Measurements from ENCODE around the gene MYZAP.
"Not testable (repeated sequence)": the region's sequence is repeated elsewhere in the genome, so short reads cannot be mapped to it uniquely, and the experiment has no call there.

MYZAP gene

GRCh38 chr15:57594479-57594878 lies 2.8 kb downstream of the MYZAP start:
- DNase-seq (ENCODE audit: low read depth, low spot score), result no peak

- no peak for DNase-seq (ENCODE audit: low read depth, low spot score)
These were observed 3.5 kb downstream of the MYZAP start for GRCh38 chr15:57595011-57595866.

DNA sequence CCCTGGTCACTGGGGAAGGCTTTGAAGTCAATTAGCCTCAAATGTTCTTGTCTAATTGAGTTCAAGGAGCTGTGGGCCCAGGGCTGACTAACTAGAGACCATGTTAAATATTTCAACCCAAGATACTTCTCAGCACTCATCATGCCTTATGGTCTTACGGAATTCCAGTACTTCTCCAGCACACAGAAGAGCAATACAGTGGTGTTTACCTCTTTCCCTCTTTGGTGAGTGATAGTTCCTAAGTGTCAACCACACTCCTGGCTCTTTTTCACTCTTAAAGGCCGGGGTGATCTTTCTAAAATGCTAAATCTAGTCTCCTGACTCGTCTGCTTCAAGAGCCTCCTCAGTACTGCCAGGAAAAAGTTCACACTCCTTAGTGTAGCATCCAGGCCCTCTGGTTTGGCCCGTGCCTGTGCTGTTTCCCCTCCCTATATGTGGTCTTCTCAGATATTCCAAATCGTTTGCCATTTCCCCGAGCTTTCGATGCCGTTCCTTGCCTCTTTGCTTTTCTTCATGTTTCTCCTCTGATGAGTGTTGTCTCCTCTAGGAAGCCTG lies 4.7 kb downstream of the MYZAP start:
- no peak for DNase-seq (ENCODE audit: low read depth, low spot score)

DNA sequence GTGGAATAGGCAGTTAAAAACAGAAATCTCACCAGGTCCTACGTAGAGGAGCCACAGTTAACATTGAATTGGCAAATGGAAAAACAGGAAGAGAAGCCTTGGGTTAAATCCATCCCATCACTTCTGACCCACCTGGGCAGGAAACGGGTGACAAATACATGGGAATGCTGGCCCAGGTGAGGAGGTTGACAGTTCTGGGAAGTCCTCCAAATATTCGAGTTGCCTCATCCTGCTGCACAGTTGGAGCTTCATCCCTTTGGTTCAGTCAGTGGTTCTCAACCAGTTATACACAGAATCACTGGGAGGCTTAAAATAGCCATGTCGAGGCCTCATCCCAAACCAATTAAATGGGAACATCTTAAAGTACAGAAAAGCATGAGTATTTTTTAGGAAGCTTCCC lies 5.3 kb downstream of the MYZAP start:
- no peak for DNase-seq (ENCODE audit: low read depth, low spot score)

DNA sequence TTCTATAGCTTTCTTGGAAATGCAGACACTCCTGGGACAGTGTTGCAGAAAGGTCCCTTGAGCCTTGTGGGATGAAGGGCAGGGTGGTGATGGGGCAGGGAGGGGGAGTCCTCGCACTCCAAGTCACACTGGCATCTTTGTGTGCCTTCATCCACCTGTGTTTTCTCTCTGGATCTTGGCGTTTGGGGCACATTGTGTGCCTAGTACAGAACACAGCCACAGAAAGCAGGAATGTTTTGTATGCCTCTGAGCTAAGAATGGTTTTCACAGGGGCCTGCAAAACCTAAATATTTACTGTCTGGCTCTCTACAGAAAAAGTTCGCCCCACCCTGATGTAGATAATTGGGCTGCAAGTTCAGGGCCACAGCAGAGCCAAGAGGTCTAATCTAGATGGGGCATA lies 5.7 kb downstream of the MYZAP start:
- no peak for DNase-seq (ENCODE audit: low read depth, low spot score)

GRCh38 chr15:57598346-57598745 lies 6.6 kb downstream of the MYZAP start:
- DNase-seq (ENCODE audit: low read depth, low spot score), result no peak

GRCh38 chr15:57599296-57599810 lies 7.6 kb downstream of the MYZAP start:
- no peak for DNase-seq (ENCODE audit: low read depth, low spot score)

- no peak for DNase-seq (ENCODE audit: low read depth, low spot score)
These were observed 8.5 kb downstream of the MYZAP start for GRCh38 chr15:57600197-57600596.

- DNase-seq (ENCODE audit: low read depth, low spot score), result no peak
These were observed 12.8 kb downstream of the MYZAP start for GRCh38 chr15:57604507-57604906.

GRCh38 chr15:57605491-57605890 lies 13.8 kb downstream of the MYZAP start:
- no peak for DNase-seq (ENCODE audit: low read depth, low spot score)

DNA sequence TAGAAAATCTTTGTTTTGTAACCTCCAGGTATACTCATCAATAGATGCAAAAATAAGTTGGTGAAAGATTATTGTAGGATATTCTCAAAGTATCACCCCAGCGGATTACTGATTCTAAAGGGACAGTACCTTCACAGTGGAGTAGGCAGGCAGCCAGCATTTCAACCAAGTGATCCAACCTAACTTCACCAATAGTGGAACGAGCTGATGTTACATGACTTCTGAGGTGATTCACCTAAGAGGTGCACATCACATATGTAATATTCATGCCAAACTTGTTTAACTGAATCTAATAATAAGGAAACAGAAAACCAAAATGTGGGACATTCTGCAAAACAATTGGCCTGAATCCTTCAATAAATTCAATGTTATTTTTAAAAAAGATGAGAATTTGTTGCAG lies 14.3 kb downstream of the MYZAP start:
- no peak for DNase-seq (ENCODE audit: low read depth, low spot score)

DNA sequence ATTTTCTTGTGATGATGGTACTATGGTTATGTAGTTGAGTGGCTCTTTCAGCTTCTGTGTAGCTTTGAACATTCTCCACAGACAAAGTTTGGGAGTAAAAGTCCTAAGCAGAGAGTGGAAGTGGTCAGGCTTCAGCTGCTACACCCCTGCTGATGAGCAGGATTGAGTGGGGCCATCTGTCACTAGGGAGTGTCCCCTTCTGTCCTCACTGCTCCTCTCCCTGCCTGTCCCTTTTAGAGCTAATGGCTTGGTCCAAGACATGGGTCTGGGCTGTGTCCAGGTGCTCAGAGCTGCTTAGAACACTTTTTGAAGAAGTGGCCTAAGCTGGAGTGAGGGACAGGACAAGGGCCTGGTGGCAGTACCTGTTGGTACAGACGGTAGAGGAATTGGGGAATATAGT lies 15.1 kb downstream of the MYZAP start:
- DNase-seq (ENCODE audit: low read depth, low spot score), result no peak

GRCh38 chr15:57607570-57608000 lies 15.9 kb downstream of the MYZAP start:
- no peak for DNase-seq (ENCODE audit: low read depth, low spot score)

- DNase-seq (ENCODE audit: low read depth, low spot score), result no peak
These were observed 18.3 kb downstream of the MYZAP start for GRCh38 chr15:57609805-57610529.

DNA sequence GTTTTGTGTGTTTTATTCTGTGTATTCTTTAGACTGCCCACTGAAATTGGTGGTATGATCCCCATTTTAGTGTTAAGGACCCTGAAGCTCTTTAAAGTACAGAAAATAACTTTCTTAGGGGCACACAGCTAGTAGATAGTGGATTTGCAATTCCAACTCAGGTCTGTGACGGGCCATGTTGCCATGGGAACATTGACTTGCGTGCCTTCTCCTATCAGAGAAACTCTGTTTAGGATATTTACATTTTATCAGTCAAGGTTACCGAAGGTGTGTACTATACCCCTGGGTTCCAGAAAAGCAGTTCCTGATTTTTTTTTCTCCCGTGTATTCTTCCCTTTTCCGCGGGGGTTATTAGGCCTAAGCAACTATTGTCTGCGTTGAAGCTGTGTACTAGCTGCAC lies 19.4 kb downstream of the MYZAP start:
- DNase-seq (ENCODE audit: low read depth, low spot score), result no peak

GRCh38 chr15:57611938-57612337 lies 20.2 kb downstream of the MYZAP start:
- DNase-seq (ENCODE audit: low read depth, low spot score), result no peak

DNA sequence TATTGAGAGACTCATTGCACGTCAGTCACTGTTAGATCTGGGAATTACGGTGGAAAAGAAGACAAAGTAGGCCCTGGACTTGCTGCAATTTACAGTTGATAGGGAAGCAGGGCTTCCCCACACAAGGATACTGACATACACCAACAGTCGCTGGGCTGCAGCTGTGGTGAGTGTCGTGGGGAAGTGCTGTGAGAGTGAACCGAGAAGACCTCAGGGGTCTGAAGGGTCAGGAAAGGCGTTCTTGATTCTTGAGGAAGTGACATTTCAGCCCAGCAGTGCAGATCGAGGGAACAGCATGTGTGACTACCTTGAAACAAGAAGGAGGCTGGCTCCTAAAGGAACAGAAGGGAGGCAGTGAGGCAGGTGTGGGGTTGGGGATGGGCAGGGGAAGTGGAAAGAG lies 22.5 kb downstream of the MYZAP start:
- DNase-seq (ENCODE audit: low read depth, low spot score), result no peak

DNA sequence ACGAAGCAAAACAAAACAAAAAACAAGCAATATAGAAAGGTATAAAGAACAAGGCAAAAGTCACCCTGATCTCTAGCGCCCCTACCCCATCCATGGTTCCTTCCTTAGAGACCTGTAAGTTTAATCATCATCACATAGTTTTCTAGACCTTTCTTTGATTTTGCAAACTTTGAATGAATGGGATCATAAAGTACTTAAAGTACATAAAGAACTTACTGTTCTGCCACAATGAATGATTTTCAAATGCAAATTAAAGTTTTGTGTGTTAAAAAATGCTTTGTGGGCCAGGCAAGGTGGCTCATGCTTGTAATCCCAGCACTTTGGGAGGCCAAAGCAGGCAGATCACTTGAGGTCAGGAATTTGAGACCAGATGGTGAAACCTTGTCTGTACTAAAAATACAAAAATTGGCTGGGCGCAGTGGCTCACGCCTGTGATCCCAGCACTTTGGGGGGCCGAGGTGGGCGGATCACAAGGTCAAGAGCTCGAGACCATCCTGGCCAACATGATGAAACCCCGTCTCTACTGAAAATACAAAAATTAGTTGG lies 24.3 kb downstream of the MYZAP start:
- not testable (repeated sequence) for DNase-seq (ENCODE audit: low read depth, low spot score)

- DNase-seq (ENCODE audit: low read depth, low spot score), result no peak
These were observed 26.6 kb downstream of the MYZAP start for GRCh38 chr15:57618325-57618724.

- no peak for DNase-seq (ENCODE audit: low read depth, low spot score)
These were observed 28.0 kb downstream of the MYZAP start for GRCh38 chr15:57619746-57620145.

DNA sequence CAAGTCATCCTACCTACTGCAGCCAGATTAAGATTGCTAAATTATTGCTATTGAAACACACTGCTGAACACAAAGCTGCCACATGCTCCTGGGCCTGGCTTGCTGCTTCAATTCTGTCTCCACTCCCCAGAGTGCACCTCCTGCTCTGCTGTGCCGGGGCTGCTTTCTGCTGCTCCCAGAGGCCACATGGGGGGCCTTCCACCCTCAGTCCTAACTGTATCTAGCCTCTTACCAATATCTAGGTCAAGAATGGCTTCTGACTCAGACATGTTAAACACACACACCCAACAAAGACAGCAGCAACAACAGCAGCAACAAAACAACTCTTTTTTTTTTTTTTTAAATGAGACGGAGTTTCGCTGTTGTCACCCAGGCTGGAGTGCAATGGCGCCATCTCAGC lies 33.0 kb downstream of the MYZAP start:
- no peak for DNase-seq (ENCODE audit: low read depth, low spot score)

Measured in iPS DF 19.7 (cell line).